Dedifferentiated amniotic fluid mesenchymal stem cell (primary cell): Measurements from ENCODE around the gene PEAK1.
"Not testable (repeated sequence)": the region's sequence is repeated elsewhere in the genome, so short reads cannot be mapped to it uniquely, and the experiment has no call there.

Experiments
- DNase-seq: peaks from one replicate; pipeline ENCODE4 v3.0.0-alpha.2; 2016; ENCODE audit errors: extremely low spot score

The PEAK1 gene

DNA sequence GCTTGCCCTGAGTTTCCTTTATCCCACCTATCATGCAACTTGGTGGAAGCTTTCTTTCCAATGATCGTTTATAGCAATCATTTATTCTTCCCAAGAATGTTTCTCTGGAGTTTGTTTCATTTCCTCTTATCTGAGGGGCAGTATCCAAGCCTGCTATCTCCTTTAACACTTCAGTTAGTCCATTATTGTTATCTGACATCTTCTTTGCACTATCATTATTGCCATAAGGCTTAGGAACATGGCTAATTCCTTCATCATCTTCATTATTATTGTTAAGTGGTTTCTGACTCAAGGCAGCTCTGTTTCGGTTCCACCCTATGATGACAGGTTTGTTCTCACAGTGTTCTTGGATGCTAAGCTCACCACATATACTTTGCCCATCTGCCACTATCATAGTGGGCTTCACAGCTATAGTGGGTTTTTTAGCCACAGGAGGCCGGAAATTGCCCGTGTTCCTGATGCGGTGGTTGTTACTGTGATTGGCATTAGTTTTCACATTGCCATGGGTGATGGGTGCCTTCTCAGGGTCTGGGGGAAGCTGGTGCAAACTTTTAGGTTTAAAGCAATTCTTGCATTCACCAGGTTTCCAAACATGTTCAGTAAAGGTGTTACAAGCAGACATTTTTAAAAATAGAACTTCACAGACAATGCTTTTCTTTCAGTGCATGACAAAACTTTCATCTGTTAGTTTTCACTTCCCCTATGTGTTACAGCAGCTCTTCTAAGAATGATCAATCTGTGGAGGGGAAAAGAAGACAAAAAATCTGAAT is 238.4 kb downstream of the PEAK1 start:
- no peak for DNase-seq

DNA sequence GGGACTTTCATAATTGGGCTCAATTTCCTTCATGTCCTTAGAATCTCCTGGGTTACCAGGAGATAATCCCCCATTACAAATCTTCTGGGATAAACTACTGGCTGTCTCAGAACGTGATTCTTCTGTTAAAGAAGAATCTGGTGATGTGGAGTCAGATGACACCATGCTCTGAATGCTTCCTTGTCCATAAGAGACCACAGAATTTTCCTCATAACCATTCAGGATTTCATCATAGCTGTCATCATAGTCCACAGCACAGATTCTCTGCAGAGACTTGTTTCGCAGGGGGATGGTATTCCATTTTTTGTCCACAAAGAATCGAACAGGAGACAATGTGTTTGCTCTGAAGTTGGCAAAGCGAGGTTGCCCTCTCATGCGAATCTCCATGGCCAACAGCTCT is 239.1 kb downstream of the PEAK1 start:
- DNase-seq = no peak

DNA sequence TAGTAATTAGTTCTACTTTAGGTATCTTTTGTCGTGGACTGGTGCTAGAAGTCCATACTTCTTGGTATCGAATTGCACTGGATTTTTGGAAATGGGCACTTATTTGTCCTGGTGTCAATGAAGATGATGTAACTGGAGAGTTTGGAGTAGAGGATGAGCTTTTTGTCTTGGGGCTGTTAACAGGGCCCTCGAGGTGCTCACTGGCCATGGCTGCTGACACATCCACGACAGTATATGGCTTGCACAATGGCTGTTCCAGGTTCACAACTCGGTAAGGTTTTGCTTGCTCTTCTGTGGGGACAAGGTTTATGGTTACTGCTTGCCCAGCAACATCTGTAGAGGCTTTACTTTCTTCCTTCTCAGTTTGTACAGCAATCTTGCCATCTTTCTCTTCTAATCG is 239.6 kb downstream of the PEAK1 start:
- DNase-seq = no peak

DNA sequence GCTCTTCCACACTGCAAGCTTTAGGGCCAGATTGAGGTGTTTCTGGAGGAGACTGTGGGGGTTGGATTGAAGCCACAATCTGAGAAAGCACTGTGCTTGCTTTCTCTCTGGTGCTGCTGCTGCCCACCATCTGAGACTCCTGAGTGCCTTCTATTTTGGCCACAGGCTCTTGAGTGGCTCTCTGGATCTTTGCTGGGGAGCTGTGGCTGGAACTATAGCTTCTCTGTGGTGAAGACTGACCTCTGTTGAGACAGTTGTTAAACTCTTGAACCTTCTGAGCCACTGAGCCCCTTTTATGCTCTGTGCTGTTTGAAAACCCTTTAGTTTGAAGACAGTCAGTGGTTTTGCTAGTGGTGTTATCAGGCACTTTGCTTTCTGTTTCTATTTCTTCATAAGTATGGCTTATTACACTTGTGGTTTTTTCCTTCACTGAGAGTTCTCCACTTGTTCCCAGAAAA is 240.3 kb downstream of the PEAK1 start:
- no peak for DNase-seq

DNA sequence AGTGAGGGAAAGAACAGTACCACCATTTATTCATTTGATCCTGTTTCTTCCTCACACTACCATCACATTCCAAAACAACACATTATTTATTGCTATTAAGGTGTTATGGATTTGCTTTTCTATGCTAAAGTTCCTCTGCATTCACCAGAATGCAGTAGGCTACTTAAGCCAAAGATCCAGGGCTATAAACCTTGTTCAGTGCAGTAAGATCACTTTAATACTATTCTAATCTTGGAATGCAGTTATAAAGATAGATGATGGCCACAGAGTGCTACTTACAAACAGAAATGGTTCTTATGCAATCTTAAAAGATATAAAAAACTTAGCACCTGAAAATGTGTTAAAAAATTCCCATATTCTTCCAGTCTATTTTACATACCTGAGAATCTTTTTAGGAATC is 241.5 kb downstream of the PEAK1 start:
- DNase-seq = no peak

DNA sequence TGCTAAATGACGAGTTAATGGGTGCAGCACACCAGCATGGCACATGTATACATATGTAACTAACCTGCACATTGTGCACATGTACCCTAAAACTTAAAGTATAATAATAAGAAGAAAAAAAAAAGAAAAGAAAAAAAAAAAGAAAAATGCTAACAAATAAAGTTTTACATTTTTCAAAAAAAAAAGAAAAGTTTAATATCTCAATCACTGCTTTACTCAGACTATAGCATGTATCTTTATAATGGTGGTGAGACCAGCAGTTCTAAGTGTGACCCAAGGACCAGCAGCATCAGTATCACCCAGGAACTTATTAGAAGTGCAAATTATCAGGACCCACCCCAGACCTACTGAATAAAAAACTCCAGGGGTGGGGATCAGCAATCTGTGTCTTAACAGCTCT is 243.8 kb downstream of the PEAK1 start:
- DNase-seq = not testable (repeated sequence)

DNA sequence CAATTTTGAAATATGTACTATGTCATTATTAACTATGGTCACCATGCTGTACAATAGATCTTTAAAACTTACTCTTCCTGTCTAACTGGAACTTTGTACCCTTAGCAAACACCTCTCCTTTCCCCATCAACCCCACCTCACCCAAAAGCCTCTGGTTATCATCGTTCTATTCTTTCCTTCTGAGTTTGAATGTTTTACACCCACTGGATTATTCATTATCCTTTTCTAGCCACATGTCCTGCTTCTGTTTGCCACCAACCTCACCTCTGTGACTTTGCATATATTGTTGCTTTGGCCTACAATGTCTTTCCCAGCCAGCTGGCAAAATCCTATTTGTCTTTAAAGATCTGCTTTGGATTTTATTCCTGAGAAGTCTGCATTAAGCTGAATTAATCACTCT is 246.4 kb downstream of the PEAK1 start:
- DNase-seq = no peak

DNA sequence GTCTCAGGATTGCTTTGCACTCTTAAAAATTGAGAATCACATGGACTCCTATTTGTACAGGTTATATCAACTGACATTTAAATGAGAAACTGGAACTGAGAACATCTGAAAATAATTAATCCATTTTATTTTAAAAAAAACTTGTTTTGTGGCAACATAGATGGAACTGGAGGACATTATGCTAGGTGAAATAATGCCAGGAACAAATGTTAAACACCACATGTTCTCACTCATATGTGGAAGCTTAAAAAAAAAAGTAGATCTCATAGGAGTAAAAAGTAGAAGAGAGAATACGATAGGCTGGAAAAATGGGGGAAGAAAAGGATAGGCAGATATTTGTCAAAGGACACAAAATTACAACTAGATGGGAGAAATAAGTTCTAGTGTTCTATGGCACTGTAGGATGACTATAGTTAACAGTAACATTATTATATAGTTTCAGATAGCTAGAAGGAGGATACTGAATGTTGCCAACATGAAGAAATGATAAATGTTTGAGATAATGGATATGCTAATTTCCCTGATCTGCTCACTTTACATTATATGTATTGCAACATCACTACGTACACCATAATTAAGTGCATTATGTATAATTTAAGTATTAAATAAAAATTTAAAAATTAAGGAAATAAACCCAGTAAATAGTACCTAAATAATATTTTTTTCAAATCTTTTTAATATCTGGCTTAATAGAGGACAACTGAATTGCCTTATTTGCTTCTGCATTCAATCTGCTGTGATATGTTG is 248.5 kb downstream of the PEAK1 start:
- DNase-seq = no peak

DNA sequence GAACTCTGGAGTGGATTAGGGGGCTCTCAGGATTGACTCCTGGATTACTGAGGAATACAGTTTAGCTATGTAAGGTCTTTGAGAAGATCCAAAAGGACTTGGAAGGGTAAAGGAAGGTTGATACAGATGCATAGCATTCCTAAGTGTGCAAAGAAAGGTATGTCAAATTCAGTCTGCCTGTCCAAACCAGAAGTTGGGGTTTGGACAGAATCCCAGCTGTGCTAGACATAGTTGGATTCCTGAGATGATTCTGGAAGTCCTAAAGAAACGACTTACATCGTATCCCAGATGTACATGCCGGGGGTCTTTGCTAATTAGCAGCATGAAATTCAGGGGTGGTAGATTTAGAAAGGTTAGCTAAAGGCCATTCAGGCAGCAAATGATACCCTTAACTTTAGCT is 251.3 kb downstream of the PEAK1 start:
- DNase-seq = no peak

DNA sequence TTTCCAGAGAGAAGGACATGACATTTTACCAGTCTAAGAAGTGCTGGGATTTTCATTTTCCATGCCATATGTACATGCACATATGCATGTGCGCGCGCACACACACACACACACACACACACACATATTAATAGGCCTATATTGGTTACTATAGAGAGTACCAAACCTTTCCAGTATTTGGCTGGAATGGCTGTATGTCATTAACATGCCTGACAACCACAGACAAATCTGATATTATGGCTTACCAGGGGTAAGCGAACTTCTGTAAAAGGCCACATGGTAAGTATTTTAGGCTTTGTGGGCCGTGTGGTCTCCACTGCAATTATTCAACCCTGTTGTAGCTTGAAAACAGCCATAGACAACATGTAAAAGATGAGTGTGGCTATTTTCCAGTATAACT is 251.8 kb downstream of the PEAK1 start:
- DNase-seq = no peak

DNA sequence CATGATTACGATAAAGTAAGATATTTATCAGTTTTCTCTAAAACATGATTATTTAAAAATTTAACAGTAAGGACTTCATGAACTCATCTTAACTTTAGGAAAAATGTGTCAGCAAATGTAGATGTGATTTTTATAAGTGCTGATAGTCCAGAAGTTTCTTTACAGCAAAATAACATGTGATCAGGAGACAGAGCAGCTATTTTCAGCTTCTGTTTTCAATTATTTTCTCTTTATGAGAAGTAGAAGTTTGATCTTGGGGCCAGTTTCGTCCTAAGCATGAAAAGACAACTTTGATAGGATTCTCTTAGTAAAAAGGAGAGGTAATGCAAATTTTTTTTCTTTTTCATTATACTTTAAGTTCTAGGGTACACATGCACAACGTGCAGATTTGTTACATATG is 252.5 kb downstream of the PEAK1 start:
- DNase-seq = no peak

DNA sequence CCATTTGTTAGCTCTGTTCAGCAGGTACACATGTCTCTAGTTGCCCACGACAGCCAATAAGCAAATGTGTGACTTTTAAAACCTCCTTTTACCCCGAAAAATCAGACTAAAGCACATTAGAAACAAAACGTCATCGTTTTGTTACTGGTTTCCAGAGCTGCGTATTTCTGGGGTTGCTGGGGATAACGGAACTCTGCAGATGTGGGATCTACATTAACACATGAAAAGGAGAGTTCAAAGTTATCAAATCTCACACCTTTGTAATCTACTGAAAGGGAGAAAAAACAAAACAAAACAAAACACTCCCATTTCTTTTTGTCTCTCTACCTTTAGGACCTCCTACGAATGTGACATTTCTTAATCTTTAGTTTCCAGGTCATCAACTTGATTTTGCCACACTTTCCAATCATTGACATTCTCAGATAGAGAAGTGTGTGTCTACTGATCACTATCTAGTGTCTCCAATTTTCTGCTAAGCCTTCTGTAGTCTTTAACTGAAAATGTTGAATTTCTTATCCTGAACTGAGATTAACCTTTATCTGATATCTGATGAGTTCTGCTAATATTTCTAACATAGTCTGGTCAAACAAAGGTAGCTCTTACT is 256.0 kb downstream of the PEAK1 start:
- no peak for DNase-seq

DNA sequence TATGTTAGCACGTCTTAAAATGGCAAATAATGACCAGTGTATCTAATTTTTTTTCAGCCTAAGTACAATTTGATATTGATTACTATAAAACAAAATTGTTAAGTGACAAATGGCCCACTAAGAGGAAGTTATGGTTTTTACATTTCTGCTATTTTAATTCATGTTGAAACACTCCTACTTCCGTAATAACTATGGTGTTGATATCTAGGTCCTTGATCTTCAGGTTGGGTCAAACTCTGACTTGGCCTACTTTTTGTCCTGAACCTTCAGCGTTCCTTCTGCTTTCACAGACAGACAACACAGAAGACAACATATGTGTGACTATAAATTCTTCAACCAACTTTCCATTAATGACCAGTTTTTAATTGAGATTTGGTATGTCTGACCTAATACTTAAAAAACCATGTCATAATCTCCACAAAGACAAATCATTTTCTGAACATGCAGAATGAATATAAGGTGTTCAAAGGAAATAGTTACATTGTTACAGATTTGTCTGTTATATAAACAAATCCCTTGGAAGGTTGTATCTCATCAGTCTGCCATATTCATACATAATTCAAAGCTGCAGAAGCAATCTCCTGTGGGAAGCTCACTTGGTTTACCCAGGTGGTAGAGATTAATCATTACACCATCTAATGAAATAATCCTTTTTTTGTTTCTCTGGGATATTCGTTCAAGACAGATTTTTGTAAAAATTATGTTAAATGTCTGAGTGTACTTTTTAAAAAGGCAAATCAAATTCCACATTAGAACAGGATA is 256.9 kb downstream of the PEAK1 start:
- DNase-seq = no peak

DNA sequence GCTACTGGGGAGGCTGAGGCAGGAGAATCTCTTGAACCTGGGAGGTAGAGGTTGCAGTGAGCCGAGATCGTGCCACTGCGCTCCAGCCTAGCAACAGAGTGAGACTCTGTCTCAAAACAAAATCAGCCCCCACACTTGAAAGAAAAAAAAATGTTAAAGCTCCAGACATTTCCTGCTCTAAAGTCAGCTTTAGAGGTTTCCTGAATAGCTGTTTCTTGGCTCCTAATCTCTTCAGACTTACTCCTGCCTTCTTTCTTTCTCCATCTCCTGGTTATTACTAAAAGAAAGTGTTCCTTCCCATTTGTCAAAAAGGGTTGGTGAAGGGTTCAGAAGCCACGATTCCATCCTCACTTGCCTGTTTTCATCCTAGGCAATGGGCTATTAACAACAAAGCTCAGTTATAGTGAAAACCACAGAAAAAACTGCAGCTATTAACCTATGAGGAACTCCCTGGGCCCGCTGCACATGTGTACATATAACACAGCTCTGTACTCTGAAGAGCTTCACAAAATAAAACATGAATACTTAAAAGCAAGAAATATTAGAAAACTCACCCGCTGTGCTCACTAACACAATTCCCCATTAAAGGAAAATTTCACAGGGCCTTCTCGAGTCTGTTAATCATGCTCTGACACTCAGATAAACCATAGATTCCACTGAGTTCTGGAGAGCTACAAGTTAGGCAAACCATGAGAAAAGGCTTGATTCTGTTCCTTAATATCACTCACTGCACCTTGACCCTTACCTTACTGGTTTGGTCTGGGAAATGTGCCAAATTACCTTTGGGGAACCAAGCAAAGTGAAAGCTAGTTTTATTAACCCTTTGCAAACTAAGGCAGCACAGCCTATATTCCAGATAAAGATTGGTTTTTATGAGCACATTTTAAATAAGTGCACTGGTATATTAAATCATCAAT is 259.1 kb downstream of the PEAK1 start:
- no peak for DNase-seq

DNA sequence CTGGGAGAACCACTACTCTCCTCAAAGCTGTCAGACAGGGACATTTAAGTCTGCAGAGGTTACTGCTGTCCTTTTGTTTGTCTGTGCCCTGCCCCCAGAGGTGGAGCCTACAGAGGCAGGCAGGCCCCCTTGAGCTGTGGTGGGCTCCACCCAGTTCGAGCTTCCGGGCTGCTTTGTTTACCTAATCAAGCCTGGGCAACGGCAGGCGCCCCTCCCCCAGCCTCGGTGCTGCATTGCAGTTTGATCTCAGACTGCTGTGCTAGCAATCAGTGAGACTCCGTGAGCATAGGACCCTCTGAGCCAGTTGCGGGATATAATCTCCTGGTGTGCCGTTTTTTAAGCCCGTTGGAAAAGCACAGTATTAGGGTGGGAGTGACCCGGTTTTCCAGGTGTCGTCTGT is 263.9 kb downstream of the PEAK1 start:
- not testable (repeated sequence) for DNase-seq

DNA sequence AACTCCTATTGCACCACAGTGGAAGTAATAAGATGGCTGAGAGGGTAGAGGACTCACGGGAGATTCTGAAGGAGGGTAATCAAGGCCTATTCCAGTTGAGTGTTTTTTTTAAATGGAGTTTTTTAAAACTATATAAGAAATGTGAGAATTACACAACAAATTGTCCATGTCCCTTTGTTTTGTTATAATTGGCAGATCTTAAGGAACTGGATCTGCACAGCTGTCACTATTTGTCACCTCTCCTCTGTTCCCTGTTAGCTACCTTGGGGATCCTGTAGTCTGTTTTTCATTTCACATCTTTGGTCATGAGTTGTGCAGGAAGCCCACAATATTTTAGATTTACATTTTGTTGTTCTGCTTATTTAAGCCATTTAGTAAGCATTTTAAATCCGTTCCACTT is 271.7 kb downstream of the PEAK1 start:
- DNase-seq = no peak

DNA sequence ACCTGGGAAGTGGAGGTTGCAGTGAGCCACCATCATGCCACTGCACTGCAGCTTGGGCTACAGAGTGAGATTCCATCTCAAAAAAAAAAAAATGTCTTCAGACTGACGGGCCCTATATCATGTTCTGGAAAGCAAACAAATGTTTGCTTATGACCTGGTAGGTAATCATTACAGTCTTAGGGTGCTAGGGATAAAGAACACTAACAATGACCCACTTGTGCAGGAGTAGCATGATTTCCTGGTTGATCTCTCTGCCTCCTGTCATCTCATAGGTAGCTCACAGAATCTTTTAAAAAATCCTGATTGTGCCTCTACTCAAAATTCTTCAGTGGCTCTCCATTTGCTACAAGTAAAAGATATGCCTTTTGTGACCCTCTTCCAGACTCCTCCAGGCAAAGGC is 274.5 kb downstream of the PEAK1 start:
- no peak for DNase-seq

DNA sequence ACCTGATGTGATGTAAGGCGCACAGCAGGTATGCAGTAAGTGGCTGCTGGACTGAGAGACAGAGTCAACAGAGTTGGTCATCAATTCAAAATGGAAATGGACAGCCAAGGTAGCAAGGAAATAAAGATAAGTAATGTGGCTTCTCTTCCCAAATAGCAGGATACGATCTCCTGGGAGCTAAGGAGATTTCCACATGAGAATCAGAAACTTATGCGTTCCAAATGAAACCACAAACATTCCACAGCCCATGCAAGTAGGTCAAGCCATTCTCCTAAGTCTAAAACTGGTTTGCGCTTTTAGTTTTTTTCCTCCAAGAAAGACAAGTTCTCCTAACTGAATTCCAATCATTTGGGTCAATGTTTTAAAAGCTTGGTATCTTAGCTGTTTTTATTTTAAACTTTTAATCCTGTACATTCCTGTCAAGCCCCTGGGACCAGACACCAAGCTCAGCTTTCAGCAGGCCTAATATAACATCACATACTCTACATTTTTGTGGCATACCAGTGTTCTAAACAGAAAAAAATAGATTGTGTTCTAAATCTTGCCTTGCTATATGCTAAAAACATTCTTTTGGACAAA is 275.3 kb downstream of the PEAK1 start:
- peak; percentile 98 for DNase-seq

DNA sequence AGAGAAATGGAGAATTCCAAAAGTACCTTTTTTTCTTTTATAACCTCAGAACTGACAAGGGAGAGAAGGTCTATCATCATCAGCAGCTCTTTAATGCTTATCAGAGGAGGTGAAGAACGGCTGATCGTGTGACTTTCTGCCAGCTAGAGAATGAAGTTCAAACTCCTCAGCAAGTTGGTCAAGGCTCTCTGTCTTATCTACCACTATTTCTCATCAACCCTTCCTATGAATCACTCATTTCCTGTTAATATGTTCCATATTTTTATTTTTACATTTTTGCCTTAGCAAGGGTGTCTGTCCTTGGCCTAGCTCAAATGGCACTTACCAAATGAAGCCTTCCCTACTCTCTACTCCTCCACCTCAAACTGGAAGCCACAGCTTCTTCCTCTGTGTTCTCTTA is 275.9 kb downstream of the PEAK1 start:
- no peak for DNase-seq

DNA sequence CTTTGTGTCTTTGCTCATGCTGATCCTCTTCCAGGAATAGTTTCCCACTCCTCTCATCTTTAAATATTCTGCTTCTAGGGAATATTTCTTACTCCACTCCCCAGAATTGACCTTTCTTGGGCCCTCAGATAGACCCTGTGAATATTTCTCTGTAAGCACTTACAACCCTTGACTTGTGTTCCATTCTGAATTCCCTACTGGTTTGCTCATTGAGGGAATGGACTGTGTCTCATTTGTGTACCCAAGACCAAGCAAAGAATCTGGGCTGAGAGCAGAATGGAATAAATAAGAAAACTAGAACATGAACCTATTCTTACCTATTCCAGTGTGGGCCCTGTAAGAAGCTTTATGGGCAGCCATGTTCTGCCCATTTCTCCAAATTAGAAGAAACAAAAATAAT is 276.3 kb downstream of the PEAK1 start:
- no peak for DNase-seq

DNA sequence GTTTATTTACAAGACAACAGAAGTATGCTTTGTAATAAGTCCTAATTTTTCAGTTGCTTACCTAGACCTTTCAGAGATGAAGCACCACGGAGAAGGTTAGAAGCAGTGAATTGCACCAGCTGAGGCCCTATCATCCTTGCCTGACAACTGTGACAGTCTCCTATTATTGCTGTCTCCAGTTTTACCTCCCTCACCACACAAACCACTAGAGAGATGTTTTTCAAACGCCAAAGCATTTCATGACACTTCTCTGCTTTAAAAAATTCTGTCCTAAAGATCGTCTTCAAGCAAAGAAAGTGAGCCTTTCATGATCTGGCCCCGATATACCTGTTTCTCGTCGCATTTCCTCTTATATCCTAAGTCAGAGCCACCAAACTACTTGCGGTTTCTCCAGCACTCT is 276.7 kb downstream of the PEAK1 start:
- DNase-seq = no peak
